H1 (cell line): ENCODE data around the gene INTS1.

ENCODE experiments used
- CREB1 ChIP-seq: IDR thresholded peaks from 2 replicates; pipeline ENCODE4 v1.6.1; 2012; ENCODE audit warnings: inconsistent platforms
- CTCF ChIP-seq, 3 experiments: IDR thresholded peaks; 1 replicate in 2 of 3; 2 replicates in 1 of 3; pipeline versions ENCODE4 v1.5.1 to v1.6.1; 2011; ENCODE audit warnings: low read length in 3 of 3, mild to moderate bottlenecking in 3 of 3, inconsistent platforms in 2 of 3, low read depth in 1 of 3, moderate library complexity in 1 of 3; ENCODE audit not compliant: insufficient read depth in 1 of 3; ENCODE audit errors: control extremely low read depth in 1 of 3
- KDM1A ChIP-seq: fragments of 200-600, 300-600 bp; sonication (generic); IDR thresholded peaks from 2 replicates; pipeline ENCODE4 v1.7.1; 2016; ENCODE audit warnings: mild to moderate bottlenecking, low read length, borderline replicate concordance
- MAFK ChIP-seq: IDR thresholded peaks from 2 replicates; pipeline ENCODE4 v1.6.1; 2012; ENCODE audit warnings: low read depth, mild to moderate bottlenecking, improper control_type of control experiment, low read length
- POLR2A ChIP-seq, 2 experiments: IDR thresholded peaks; 1 replicate in 1 of 2; 2 replicates in 1 of 2; pipeline ENCODE4 v1.6.1; 2011; ENCODE audit warnings: low read depth in 2 of 2, low read length in 2 of 2, mild to moderate bottlenecking in 2 of 2; ENCODE audit errors: control extremely low read depth in 1 of 2
- TAF7 ChIP-seq: optimal IDR thresholded peaks from 2 replicates; pipeline ENCODE3; 2011; ENCODE audit warnings: low read depth, mild to moderate bottlenecking, inconsistent platforms, low read length, moderate library complexity, borderline replicate concordance
- USF2 ChIP-seq: IDR thresholded peaks from 2 replicates; pipeline ENCODE4 v1.6.1; 2011; ENCODE audit warnings: low read length, improper control_type of control experiment

DNA sequence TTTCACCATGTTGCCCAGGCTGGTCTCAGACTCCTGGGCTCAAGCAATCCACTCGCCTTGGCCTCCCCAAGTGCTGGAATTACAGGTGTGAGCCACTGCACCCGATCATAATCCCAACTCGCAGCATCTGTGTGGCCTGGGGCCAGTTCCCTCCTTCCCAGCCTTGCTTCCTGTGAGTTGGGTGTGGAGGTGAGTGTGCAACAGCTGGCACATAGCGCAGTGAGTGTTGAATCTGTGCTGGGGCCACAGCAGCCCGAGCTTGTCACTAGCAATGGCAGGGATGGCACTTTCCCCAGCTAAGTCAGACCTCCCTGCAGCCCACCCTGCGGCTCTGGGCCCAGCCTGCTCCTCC is 39.6 kb upstream of the INTS1 start:
- TF ChIP-seq KDM1A, result no peak
- no peak for TF ChIP-seq POLR2A (IDR thresholded peaks at IDR 0.05; ENCODE audit: control extremely low read depth in 1 of 2, low read depth in 2 of 2, low read length in 2 of 2)
- TF ChIP-seq CTCF (IDR thresholded peaks at IDR 0.05; ENCODE audit: control extremely low read depth in 1 of 3, insufficient read depth in 1 of 3, low read depth in 1 of 3, low read length in 3 of 3), result no peak
- no peak for TF ChIP-seq TAF7
- no peak for TF ChIP-seq CREB1
- no peak for TF ChIP-seq MAFK
- TF ChIP-seq USF2, result no peak
